Measurements from ENCODE around the gene OSGEP.

The OSGEP gene

DNA sequence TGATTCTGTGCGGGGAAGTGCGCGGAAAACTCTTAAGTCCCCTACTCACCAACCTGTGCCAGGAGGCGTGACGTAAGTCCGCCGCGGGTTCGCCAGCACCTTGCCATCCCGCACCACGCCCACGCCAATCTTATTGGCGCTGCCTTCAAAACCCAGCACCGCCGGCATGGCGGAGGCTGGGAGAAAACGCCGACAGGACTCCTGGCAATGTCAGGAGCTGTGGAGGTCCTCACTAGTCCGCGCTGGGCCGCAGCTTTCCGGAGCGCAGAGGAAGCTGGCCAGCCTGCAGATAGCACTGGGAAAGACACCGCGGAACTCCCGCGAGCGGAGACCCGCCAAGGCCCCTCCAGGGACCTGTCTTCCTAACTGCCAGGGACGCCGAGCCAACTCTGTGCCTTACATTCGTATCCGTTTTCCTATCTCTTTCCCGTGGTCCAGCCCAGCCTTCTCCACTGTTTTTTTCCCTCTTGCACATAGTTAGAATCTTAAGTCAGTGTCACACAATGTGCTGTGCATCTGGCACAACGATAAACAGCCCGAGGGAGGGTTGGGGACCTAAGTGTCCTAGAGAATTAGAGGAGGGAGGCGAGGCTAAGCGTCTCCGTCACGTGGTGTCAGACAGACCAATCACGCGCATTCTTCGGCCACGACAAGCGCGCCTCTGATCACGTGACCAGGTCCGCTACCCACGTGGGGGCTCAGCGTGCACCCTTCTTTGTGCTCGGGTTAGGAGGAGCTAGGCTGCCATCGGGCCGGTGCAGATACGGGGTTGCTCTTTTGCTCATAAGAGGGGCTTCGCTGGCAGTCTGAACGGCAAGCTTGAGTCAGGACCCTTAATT lies at the start of gene OSGEP, which contains the start of gene APEX1:
OSGEP (minus strand) TSS at position 297 of the 839 bp plus-strand sequence; CDS start at position 168, 129 bp downstream.
APEX1 (plus strand) TSS at position 711 of the 839 bp plus-strand sequence. CDS start 420 bp downstream, outside the sequence.
- TF ChIP-seq CTCF (IDR thresholded peaks at IDR 0.05; ENCODE audit: borderline replicate concordance, control extremely low read depth, extremely low read depth, insufficient read depth, missing control alignments): no peak
- DNase-seq (ENCODE audit: low spot score): peak; percentile 96
- in situ Hi-C loops (cut with MboI; ENCODE audit: low sequenced_read_pairs, unreplicated experiment): no loop called here

DNA sequence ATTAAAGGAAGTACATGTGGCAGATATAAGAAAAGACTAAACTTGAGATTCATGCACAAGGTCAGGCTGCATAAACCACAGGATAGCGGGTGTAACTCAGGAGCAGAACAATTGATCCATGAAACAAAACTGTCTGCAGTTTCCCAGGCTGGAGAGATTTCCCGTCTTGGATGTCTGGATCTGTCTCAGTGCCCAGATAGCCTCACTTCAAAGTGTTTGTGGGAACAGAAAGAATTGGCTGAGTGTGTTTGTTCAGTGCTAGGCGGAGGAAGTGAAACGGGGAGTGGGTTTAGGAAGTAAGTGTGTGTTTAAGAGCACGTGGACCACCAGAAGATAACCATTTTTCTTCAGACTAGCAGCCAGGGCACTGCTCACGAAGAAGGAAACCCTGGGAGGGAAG lies 49.3 kb upstream of the OSGEP start:
- in situ Hi-C loops (cut with MboI; ENCODE audit: low sequenced_read_pairs, unreplicated experiment): no loop called here
- no peak for TF ChIP-seq CTCF (IDR thresholded peaks at IDR 0.05; ENCODE audit: borderline replicate concordance, control extremely low read depth, extremely low read depth, insufficient read depth, missing control alignments)
- DNase-seq (ENCODE audit: low spot score): no peak

GRCh38 chr14:20501346-20501745 lies 46.7 kb upstream of the OSGEP start:
- TF ChIP-seq CTCF (IDR thresholded peaks at IDR 0.05; ENCODE audit: borderline replicate concordance, control extremely low read depth, extremely low read depth, insufficient read depth, missing control alignments): no peak
- in situ Hi-C loops (cut with MboI; ENCODE audit: low sequenced_read_pairs, unreplicated experiment): no loop called here
- no peak for DNase-seq (ENCODE audit: low spot score)

DNA sequence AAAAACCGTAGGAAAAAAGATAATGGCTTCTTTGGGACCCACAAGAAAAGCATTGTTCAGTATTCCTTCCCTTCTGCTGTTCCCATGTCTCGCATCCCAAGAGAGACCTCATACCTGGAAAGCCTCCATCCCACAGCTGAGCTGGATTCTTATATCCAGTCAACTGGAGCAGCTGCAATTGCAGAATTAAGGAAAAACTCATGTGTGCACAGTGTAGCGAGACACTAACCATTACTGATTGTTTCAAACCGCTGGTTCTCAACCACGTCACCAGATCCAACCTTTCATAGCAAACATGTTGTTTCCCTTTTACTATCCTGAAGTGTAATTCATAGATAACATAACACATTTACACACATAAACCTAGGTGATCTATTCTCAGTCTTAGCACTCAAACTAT lies 45.3 kb upstream of the OSGEP start:
- in situ Hi-C loops (cut with MboI; ENCODE audit: low sequenced_read_pairs, unreplicated experiment): no loop called here
- DNase-seq (ENCODE audit: low spot score): no peak

GRCh38 chr14:20499108-20499507 lies 44.5 kb upstream of the OSGEP start:
- in situ Hi-C loops (cut with MboI; ENCODE audit: low sequenced_read_pairs, unreplicated experiment): no loop called here
- DNase-seq (ENCODE audit: low spot score): no peak
- TF ChIP-seq CTCF (IDR thresholded peaks at IDR 0.05; ENCODE audit: borderline replicate concordance, control extremely low read depth, extremely low read depth, insufficient read depth, missing control alignments): no peak

More for the DNA sequence above, 45.3 kb upstream of the OSGEP start:
- no peak for TF ChIP-seq CTCF (IDR thresholded peaks at IDR 0.05; ENCODE audit: borderline replicate concordance, control extremely low read depth, extremely low read depth, insufficient read depth, missing control alignments)

DNA sequence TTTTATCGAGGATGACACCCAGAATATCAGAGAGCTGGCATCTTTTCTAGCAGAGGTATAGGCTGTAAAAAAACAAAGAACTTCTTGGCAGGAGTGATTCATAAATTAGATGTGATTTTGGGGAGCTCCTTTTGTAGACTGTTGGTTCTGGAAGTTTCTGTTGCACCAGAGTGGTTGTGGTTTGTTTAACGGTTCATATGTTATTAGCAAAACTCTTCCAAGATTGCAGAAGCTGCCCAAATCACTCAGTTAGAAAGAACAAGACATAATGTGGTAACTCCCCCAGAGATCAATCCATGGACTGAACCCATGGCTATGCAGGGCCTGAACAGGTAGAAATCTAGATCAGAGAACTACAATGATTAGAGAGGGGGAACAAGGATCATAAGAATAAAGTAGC lies 44.0 kb upstream of the OSGEP start:
- in situ Hi-C loops (cut with MboI; ENCODE audit: low sequenced_read_pairs, unreplicated experiment): no loop called here
- TF ChIP-seq CTCF (IDR thresholded peaks at IDR 0.05; ENCODE audit: borderline replicate concordance, control extremely low read depth, extremely low read depth, insufficient read depth, missing control alignments): no peak
- DNase-seq (ENCODE audit: low spot score): no peak

Measured in GM13976 (cell line).